ENCODE measurements around the gene CHN2.

CHN2 gene

GRCh38 chr7:29236649-29237048, 42.1 kb downstream of the CHN2 start:
- H3K36me3 ChIP-seq (ENCODE audit: control insufficient read depth, insufficient read depth, low read length), result no peaks in the 10 kb centered on the region
- DNase-seq, result no peak
- H3K4me1 ChIP-seq (ENCODE audit: control insufficient read depth, insufficient read depth, low read length, poor library complexity, severe bottlenecking), result no peaks in the 10 kb centered on the region
- H3K9me3 ChIP-seq (ENCODE audit: control insufficient read depth, low read length), result no peaks in the 10 kb centered on the region
- H3K4me3 ChIP-seq (ENCODE audit: insufficient read depth, low read depth, low read length, poor library complexity, severe bottlenecking), result no peak overlapping the region
- no peaks in the 10 kb centered on the region for H3K27me3 ChIP-seq (replicated peaks; ENCODE audit: control insufficient read depth, insufficient read depth, low read length, poor library complexity, severe bottlenecking)
- no peak overlapping the region for H3K27ac ChIP-seq (ENCODE audit: insufficient read depth, low read length, poor library complexity, severe bottlenecking)

- H3K27ac ChIP-seq (ENCODE audit: insufficient read depth, low read length, poor library complexity, severe bottlenecking), result no peak overlapping the region
- no peak for DNase-seq
- no peaks in the 10 kb centered on the region for H3K4me1 ChIP-seq (ENCODE audit: control insufficient read depth, insufficient read depth, low read length, poor library complexity, severe bottlenecking)
- no peaks in the 10 kb centered on the region for H3K27me3 ChIP-seq (replicated peaks; ENCODE audit: control insufficient read depth, insufficient read depth, low read length, poor library complexity, severe bottlenecking)
- H3K4me3 ChIP-seq (ENCODE audit: insufficient read depth, low read depth, low read length, poor library complexity, severe bottlenecking), result no peak overlapping the region
- H3K9me3 ChIP-seq (ENCODE audit: control insufficient read depth, low read length), result no peaks in the 10 kb centered on the region
- H3K36me3 ChIP-seq (ENCODE audit: control insufficient read depth, insufficient read depth, low read length), result no peaks in the 10 kb centered on the region
These were observed 42.9 kb downstream of the CHN2 start for GRCh38 chr7:29237489-29237888.

GRCh38 chr7:29239638-29240037, 45.1 kb downstream of the CHN2 start:
- Histone ChIP-seq H3K4me1 (ENCODE audit: control insufficient read depth, insufficient read depth, low read length, poor library complexity, severe bottlenecking) (no peaks in the 10 kb centered on the region), H3K4me3 (ENCODE audit: insufficient read depth, low read depth, low read length, poor library complexity, severe bottlenecking) (no peak overlapping the region), H3K27me3 (replicated peaks; ENCODE audit: control insufficient read depth, insufficient read depth, low read length, poor library complexity, severe bottlenecking) (no peaks in the 10 kb centered on the region), H3K9me3 (ENCODE audit: control insufficient read depth, low read length) (no peaks in the 10 kb centered on the region), H3K36me3 (ENCODE audit: control insufficient read depth, insufficient read depth, low read length) (no peaks in the 10 kb centered on the region), H3K27ac (ENCODE audit: insufficient read depth, low read length, poor library complexity, severe bottlenecking) (no peak overlapping the region)
- DNase-seq, result no peak

GRCh38 chr7:29242265-29242664, 47.7 kb downstream of the CHN2 start:
- H3K27me3 ChIP-seq (replicated peaks; ENCODE audit: control insufficient read depth, insufficient read depth, low read length, poor library complexity, severe bottlenecking), result no peaks in the 10 kb centered on the region

GRCh38 chr7:29243910-29244655, 49.5 kb downstream of the CHN2 start:
- no peaks in the 10 kb centered on the region for H3K4me1 ChIP-seq (ENCODE audit: control insufficient read depth, insufficient read depth, low read length, poor library complexity, severe bottlenecking)
- H3K4me3 ChIP-seq (ENCODE audit: insufficient read depth, low read depth, low read length, poor library complexity, severe bottlenecking), result no peak overlapping the region
- DNase-seq, result peak in 2 of 3 donors; percentile 26 to 27
- H3K27ac ChIP-seq (ENCODE audit: insufficient read depth, low read length, poor library complexity, severe bottlenecking), result peak overlapping the region; percentile 16
- no peaks in the 10 kb centered on the region for H3K27me3 ChIP-seq (replicated peaks; ENCODE audit: control insufficient read depth, insufficient read depth, low read length, poor library complexity, severe bottlenecking)
- H3K36me3 ChIP-seq (ENCODE audit: control insufficient read depth, insufficient read depth, low read length), result no peaks in the 10 kb centered on the region
- H3K9me3 ChIP-seq (ENCODE audit: control insufficient read depth, low read length), result no peaks in the 10 kb centered on the region

More at GRCh38 chr7:29242265-29242664, 47.7 kb downstream of the CHN2 start:
- Histone ChIP-seq H3K27ac (ENCODE audit: insufficient read depth, low read length, poor library complexity, severe bottlenecking) (no peak overlapping the region), H3K36me3 (ENCODE audit: control insufficient read depth, insufficient read depth, low read length) (no peaks in the 10 kb centered on the region), H3K4me3 (ENCODE audit: insufficient read depth, low read depth, low read length, poor library complexity, severe bottlenecking) (no peak overlapping the region), H3K4me1 (ENCODE audit: control insufficient read depth, insufficient read depth, low read length, poor library complexity, severe bottlenecking) (no peaks in the 10 kb centered on the region), H3K9me3 (ENCODE audit: control insufficient read depth, low read length) (no peaks in the 10 kb centered on the region)
- DNase-seq, result no peak

- Histone ChIP-seq H3K4me1 (ENCODE audit: control insufficient read depth, insufficient read depth, low read length, poor library complexity, severe bottlenecking) (no peaks in the 10 kb centered on the region), H3K4me3 (ENCODE audit: insufficient read depth, low read depth, low read length, poor library complexity, severe bottlenecking) (no peak overlapping the region), H3K27ac (ENCODE audit: insufficient read depth, low read length, poor library complexity, severe bottlenecking) (no peak overlapping the region), H3K27me3 (replicated peaks; ENCODE audit: control insufficient read depth, insufficient read depth, low read length, poor library complexity, severe bottlenecking) (no peaks in the 10 kb centered on the region), H3K9me3 (ENCODE audit: control insufficient read depth, low read length) (no peaks in the 10 kb centered on the region), H3K36me3 (ENCODE audit: control insufficient read depth, insufficient read depth, low read length) (no peaks in the 10 kb centered on the region)
- DNase-seq, result no peak
These were observed 52.8 kb downstream of the CHN2 start for GRCh38 chr7:29247224-29247962.

GRCh38 chr7:29247963-29248236, 53.3 kb downstream of the CHN2 start:
- no peak for DNase-seq
- H3K4me1 ChIP-seq (ENCODE audit: control insufficient read depth, insufficient read depth, low read length, poor library complexity, severe bottlenecking), result no peaks in the 10 kb centered on the region
- H3K9me3 ChIP-seq (ENCODE audit: control insufficient read depth, low read length), result no peaks in the 10 kb centered on the region
- no peaks in the 10 kb centered on the region for H3K36me3 ChIP-seq (ENCODE audit: control insufficient read depth, insufficient read depth, low read length)
- H3K4me3 ChIP-seq (ENCODE audit: insufficient read depth, low read depth, low read length, poor library complexity, severe bottlenecking), result no peak overlapping the region
- H3K27ac ChIP-seq (ENCODE audit: insufficient read depth, low read length, poor library complexity, severe bottlenecking), result no peak overlapping the region
- H3K27me3 ChIP-seq (replicated peaks; ENCODE audit: control insufficient read depth, insufficient read depth, low read length, poor library complexity, severe bottlenecking), result no peaks in the 10 kb centered on the region

- Histone ChIP-seq H3K4me3 (ENCODE audit: insufficient read depth, low read depth, low read length, poor library complexity, severe bottlenecking) (no peak overlapping the region), H3K9me3 (ENCODE audit: control insufficient read depth, low read length) (no peaks in the 10 kb centered on the region), H3K27ac (ENCODE audit: insufficient read depth, low read length, poor library complexity, severe bottlenecking) (no peak overlapping the region), H3K4me1 (ENCODE audit: control insufficient read depth, insufficient read depth, low read length, poor library complexity, severe bottlenecking) (no peaks in the 10 kb centered on the region), H3K27me3 (replicated peaks; ENCODE audit: control insufficient read depth, insufficient read depth, low read length, poor library complexity, severe bottlenecking) (no peaks in the 10 kb centered on the region), H3K36me3 (ENCODE audit: control insufficient read depth, insufficient read depth, low read length) (no peaks in the 10 kb centered on the region)
- no peak for DNase-seq
These were observed 54.3 kb downstream of the CHN2 start for GRCh38 chr7:29248713-29249382.

GRCh38 chr7:29249383-29249750, 54.8 kb downstream of the CHN2 start:
- no peaks in the 10 kb centered on the region for H3K27me3 ChIP-seq (replicated peaks; ENCODE audit: control insufficient read depth, insufficient read depth, low read length, poor library complexity, severe bottlenecking)

GRCh38 chr7:29249860-29250259, 55.3 kb downstream of the CHN2 start:
- Histone ChIP-seq H3K27me3 (replicated peaks; ENCODE audit: control insufficient read depth, insufficient read depth, low read length, poor library complexity, severe bottlenecking) (no peaks in the 10 kb centered on the region), H3K9me3 (ENCODE audit: control insufficient read depth, low read length) (no peaks in the 10 kb centered on the region), H3K4me1 (ENCODE audit: control insufficient read depth, insufficient read depth, low read length, poor library complexity, severe bottlenecking) (no peaks in the 10 kb centered on the region), H3K27ac (ENCODE audit: insufficient read depth, low read length, poor library complexity, severe bottlenecking) (no peak overlapping the region), H3K4me3 (ENCODE audit: insufficient read depth, low read depth, low read length, poor library complexity, severe bottlenecking) (no peak overlapping the region), H3K36me3 (ENCODE audit: control insufficient read depth, insufficient read depth, low read length) (no peaks in the 10 kb centered on the region)
- DNase-seq, result no peak

More at GRCh38 chr7:29249383-29249750, 54.8 kb downstream of the CHN2 start:
- no peak for DNase-seq
- Histone ChIP-seq H3K36me3 (ENCODE audit: control insufficient read depth, insufficient read depth, low read length) (no peaks in the 10 kb centered on the region), H3K9me3 (ENCODE audit: control insufficient read depth, low read length) (no peaks in the 10 kb centered on the region), H3K27ac (ENCODE audit: insufficient read depth, low read length, poor library complexity, severe bottlenecking) (no peak overlapping the region), H3K4me1 (ENCODE audit: control insufficient read depth, insufficient read depth, low read length, poor library complexity, severe bottlenecking) (no peaks in the 10 kb centered on the region), H3K4me3 (ENCODE audit: insufficient read depth, low read depth, low read length, poor library complexity, severe bottlenecking) (no peak overlapping the region)

Data from effector memory CD4-positive, alpha-beta T cell (primary cell).